Neural progenitor cell (in vitro differentiated cells): Measurements from ENCODE around the gene SLC7A1.

Experiments used
- CTCF ChIP-seq: fragments of 200-600 bp; sonication (generic); IDR thresholded peaks from 2 replicates; pipeline ENCODE4 v1.5.1; 2017; ENCODE audit warnings: antibody characterized with exemption, mild to moderate bottlenecking
- EZH2 ChIP-seq: fragments of 200-600 bp; sonication (generic); IDR thresholded peaks from 2 replicates; pipeline ENCODE4 v1.6.1; 2017; ENCODE audit warnings: antibody characterized with exemption, mild to moderate bottlenecking, moderate library complexity

- no peak for TF ChIP-seq CTCF
- no peak for TF ChIP-seq EZH2
Measured at GRCh38 chr13:29619995-29620394, 24.5 kb upstream of the SLC7A1 start.
